GM18499 (cell line): ENCODE measurements around the gene LRRC26.

Experiments
- ATAC-seq: cut with Tn5 transposase; IDR thresholded peaks from one replicate; pipeline ENCODE4 v1.9.1; 2021; ENCODE audit warnings: moderate number of reproducible peaks; ENCODE audit not compliant: insufficient read depth, unreplicated experiment

Gene LRRC26

DNA sequence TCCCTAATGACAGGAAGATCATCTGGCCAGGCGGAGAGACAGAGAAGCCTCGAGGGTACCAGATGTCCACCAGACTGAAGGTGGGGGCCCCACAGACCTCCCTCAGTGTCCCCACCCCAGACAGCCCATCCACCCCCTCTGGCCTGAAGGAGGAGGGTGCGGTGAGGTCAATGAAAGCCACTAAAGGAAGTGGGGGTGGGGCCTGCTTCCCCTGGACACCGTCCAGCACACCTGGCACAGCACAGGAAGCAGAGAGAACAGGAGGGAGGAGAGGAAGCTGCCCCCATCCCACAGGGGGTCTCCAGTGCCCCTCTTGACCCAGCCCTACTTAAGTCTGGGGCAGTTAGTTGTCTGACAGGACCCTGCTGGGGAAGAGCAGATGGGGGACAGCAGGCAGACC lies 11.2 kb downstream of the LRRC26 start:
- no peak for ATAC-seq

DNA sequence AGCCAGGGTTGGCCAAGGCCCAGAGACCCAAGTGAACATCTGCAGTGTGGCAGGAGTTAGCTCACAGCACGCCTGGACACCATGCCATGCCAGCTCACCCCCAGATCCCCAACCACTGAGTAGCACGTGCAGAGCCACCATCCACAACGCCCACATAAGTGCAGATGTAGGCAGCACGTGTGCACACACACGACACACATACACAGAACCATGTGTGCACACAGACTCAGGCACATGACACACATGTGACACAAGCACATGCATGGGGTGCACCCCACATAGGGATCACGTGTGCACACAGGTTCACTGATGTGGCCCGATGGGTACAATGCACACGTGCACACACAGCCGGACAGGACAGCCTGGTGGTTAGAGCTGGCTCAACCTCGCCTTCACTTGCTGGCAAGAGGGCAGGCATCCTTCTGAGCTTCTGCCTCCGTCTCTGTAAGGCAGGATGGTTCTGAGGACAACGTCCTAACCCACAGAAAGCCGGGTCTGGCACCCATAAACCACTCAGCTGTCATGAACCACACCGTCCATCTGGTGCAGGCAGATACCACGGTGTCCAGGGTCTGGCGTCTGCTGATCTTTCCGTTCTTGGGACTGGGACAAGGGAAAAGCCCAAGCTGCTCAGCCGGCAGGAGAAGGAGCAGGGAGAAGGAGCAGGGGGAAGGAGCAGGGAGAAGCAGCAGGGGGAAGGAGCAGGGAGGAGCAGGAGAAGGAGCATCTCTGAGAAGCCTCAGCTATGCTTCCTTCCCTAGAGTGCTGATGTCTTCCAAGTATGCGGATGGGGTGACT lies 12.0 kb downstream of the LRRC26 start:
- no peak for ATAC-seq

DNA sequence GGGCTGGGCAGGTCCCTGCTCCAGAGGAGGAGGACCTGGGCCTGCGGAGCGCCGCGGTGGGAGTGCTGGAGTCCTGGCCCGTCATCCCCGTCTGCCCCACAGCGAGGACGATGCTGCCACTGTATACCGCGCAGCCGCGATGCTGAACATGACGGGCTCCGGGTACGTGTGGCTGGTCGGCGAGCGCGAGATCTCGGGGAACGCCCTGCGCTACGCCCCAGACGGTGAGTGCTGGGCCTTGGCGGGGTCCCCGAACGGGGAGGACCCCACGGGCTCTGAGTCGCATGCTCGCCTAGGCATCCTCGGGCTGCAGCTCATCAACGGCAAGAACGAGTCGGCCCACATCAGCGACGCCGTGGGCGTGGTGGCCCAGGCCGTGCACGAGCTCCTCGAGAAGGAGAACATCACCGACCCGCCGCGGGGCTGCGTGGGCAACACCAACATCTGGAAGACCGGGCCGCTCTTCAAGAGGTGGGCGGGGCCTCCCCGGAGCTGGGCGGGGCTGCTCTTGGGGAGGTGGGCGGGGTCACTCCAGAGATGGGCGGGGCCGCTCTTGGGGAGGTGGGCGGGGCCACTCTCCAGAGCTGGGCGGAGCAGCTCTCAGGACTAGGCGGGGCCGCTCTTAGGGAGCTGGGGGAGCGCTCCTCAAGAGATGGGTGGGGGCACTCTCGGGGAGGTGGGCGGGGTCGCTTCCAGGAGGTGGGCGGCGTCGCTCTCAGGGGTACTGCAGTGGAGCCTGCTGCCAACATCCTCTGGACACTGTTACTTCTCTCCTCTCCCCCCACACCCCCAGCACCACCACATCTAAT lies 13.1 kb downstream of the LRRC26 start:
- no peak for ATAC-seq

DNA sequence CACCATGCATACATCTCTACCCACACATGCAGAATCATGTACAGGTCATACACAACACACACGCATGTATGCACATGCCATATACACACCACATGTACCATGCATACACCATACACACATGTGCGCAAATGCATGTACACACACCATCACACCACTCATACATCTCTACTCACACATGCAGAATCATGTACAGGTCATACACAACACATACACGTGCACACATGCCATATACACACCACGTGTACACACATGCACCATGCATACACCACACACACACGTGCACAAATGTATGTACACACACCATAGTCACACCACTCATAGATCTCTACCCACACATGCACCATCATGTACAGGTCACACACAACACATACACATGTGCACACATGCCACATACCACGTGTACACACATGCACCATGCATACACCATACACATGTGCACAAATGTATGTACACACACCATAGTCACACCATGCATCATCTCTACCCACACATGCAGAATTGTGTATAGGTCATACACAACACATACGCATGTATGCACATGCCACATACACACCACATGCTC lies 16.9 kb downstream of the LRRC26 start:
- no peak for ATAC-seq

DNA sequence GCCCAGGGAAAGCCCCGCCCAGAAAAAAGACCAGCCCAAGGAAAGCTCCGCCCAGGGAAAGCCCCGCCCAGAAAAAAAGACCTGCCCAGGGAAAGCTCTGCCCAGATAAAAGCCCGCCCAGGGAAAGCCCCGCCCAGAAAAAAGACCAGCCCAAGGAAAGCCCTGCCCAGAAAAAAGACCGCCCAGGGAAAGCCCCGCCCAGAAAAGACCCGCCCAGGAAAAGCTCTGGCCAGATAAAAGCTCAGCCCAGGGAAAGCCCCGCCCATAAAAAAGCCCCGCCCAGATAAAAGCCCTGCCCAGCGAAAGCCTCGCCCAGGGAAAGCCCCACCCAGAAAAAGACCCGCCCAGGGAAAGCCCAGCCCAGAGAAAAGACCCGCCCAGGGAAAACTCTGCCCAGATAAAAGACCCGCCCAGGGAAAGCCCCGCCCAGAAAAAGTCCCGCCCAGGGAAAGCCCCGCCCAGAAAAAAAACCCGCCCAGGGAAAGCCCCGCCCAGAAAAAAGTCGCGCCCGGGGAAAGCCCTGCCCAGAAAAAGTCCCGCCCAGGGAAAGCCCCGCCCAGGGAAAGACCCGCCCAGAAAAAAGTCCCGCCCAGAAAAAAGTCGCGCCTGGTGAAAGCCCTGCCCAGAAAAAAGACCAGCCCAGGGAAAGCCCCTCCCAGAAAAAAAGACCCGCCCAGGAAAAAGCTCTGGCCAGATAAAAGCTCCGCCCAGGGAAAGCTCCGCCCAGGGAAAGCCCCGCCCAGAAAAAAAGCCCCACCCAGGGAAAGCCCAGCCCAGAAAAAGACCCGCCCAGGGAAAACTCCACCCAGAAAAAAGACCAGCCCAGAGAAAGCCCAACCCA lies 19.0 kb downstream of the LRRC26 start:
- ATAC-seq = no peak

DNA sequence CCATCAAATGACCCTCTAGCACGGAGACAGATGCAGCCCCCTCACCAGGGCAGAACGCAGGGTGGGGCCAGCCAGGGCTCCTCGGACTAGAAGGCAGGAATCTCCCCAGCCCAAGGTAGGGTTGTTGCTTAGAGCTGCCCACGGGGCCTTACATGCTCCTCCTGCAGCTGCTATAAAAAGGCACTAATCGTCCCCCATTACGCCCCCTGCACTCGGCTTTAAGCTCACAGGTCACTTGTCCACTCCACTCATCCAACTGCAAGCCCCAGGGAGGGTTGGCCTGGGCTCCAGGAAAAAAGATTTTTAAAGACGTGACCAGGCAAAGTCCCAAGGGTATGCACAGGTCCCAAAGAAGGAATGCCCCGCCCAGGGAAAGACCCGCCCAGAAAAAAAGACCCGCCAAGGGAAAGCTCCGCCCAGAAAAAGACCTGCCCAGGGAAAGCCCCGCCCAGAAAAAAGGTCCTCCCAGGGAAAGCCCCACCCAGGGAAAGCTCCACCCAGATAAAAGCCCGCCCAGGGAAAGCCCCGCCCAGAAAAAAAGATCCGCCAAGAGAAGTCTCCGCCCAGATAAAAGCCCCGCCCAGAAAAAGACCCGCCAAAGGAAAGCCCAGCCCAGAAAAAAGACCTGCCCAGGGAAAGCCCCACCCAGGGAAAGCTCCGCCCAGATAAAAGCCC lies 19.8 kb downstream of the LRRC26 start:
- no peak for ATAC-seq

DNA sequence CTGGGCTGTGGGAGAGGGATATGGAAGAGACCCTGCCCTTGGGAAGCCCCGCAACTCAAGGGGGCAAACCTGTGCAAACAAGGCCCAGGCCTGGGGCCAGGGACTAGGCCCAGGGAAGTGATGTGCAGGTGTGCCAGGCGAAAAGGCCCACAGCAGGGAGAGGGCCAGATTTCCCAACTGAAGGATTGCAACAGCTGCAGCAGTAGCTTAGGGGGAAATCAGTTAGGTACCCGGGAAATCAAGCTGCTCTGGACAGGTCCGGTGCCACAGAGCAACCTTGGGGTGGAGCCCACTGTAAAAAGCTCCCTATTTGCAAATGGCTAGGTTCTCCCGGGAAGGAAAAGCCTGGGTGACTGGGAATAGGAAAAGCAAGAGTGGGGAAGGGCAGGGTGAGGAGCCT lies 20.5 kb downstream of the LRRC26 start:
- ATAC-seq = no peak

DNA sequence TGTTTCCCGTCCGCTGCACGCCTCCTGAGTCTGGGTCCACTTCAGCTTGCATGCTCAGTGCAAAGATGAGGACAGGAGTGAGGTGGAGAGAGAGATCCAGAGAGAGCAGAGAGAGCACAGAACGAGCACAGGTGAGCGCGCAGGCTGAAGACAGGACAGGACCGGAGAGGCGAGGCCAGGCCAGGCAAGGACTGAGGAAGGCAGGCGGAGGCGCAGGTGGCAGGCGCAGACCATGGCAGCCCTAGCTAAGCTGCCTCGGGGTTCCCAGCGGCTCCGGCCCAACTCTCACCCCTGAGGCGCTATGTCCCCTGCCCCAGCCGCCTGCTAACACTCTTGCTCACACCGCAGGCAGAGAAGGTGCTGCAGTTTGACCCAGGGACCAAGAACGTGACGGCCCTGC lies 21.2 kb downstream of the LRRC26 start:
- no peak for ATAC-seq

DNA sequence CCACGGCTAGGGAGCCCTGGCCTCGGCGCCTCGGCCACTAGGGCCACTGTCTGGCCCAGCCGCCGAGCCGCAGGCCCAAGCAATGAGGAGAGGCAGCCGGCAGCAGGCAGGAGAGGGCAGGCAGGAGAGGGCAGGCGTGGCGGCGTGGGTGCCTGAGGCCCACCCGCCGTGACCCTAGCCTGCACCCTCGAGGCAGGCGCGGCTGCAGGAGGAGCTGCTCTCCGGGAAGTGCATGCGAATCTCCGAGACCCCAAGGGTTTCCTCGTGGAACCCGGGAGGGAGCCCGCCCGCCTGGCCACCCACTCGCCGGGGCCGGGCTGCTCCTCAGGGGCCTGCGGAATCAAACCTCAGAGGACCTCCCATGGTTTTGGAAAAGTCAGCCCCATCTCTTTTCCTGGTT lies 21.6 kb downstream of the LRRC26 start:
- ATAC-seq = no peak

DNA sequence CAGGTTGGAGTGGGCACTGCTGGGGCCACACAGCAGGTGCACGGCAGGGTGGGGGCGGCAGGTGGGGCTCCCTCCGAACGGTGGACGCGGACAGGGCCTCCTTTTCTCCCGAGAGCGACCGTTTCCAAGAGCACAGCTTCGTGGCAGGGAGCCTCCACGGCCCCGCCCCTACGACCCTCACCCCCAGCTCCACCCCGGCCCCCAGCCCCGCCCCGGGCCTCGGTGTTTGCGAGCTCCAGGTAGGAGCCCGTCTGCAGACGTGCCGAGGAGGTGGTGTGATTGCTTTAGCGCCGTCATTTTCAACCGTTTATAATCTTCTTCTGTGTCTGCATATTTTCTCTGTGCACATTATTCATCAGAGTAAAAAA lies 22.1 kb downstream of the LRRC26 start:
- ATAC-seq = no peak

DNA sequence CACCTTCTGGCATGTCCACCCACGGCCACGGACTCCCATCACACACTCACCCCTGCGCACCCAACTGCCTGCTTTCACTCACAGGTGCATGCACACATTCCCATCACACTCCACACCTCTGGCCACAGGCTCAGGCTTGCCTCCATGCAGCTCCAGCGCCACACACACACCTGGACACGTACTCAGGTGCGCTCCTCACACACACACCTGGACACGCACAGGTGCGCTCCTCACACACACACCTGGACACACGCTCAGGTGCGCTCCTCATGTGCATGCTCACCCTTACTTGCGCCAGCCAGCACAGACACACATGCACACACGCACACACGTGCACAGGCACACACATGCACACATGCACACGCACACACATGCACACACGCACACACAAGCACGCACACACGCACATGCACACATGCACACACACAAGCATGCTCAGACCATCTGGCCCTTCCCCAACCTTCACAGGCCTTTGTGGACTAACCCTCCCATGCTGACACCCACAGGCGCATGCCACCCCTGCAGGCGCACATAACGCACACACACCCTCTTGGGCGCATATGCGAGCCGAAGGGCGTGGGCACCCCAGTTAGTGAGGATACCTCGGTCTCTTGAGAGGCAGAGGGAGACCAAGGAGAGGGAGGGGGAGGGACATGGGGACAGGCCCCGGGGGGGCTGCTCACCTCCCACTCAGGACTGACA lies 22.6 kb downstream of the LRRC26 start:
- no peak for ATAC-seq

DNA sequence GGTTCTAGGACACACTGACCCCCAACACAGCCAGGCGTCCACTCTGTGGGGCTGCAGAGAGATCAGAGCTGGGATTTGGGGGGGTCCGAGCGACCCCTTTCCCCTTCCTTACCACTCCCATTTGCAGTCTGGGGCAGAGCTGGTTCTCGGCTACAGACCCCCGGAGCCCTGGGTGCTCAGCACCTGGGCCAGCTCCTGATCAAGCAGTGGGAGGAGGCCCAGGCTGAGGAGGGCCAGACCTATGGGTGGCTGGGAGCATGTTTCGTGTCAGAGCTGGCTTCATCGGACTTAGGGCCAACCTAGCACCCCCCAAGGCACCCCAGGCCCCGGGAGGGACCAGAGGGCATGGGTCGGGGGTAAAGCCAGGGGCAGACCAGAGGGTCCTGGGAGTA lies 23.3 kb downstream of the LRRC26 start:
- ATAC-seq = no peak

DNA sequence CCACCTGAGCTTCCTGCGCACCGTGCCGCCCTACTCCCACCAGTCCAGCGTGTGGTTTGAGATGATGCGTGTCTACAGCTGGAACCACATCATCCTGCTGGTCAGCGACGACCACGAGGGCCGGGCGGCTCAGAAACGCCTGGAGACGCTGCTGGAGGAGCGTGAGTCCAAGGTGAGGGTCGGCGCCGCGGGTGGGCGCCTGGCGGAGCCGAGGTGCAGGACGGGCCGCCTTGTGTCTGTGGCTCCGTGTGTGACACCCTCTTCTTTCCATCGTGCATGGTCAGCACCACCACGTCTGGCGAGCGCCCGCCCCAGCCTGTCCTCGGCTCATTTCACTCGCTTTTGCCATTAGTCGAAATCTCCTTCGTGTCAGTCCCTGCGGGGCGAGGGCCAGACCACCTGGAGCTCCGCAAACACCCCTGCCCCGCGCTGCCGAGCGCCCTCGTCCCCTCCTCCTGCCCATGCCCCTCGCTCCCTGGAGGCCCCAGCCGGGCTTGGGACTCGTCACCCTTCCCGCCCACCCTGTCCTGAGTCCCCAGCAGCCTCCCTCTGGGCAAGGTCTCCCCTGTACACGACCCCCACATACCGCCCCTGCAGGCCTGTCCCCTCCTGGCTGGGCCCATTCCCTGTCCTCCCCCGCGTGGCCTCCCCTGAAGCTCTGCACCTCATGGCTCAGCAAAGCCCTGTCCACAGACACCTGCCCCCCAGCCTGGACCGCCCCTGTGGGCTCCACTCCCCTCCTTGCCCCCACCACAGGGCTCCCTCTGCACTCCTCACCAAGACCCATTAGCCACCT lies 23.9 kb downstream of the LRRC26 start:
- no peak for ATAC-seq

DNA sequence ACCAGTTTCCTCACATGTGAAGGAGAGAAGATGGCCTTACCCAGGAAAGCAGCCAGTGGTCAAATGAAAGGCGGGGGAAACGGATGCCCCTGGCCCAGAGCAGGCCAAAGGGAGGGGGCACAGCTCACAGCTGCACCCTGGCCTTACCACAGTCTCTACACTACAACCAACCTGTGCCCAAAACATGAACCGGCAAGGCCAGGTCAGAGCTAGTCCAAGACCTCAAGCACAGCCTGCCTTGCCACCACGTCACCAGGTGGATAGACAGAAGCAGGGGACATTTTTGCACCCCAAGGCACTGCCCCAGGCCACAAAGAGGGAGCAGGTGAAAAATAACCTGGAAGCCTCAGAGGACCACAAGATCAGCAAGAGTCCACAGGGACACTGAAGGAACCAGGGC lies 26.4 kb downstream of the LRRC26 start:
- ATAC-seq = no peak

DNA sequence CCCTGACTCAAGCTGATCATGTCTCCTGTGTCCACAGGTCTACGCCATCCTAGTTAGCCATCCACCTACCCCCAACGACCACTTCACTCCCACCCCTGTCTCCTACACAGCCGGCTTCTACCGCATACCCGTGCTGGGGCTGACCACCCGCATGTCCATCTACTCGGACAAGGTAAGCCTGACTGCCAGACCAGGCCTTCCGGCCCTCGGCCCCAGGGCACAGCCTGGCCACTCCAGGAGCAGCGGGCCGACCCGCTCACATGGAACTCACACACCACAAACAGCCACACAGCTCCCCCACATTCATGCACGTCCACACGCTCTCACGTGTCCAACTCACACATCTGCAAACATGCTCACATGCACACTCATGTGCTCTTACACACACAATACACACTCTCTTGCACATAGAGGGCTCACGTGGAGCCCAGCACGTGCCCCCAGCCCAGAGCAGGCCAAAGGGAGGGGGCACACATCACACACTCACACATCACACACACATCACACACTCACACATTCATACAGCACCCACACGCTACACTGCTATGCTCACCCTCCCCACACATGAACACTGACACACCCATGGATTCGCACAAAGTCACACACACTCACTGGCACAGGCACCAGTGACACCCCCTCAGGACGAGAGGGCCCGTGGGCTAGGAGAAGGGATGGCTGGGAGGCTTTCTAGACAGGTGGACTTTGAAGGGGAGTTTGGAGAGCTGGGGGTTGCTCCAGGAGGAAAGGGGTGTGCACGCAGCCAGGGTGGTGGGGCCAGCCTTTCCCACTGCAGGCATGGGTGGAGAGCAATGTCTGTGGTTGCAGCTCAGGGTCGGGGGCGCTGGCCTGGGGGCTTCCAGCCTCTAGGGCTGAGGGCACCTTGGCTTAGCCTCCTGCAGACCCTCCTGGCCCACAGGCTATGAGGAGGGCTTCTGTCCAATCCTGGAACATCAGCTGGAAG lies 27.6 kb downstream of the LRRC26 start:
- ATAC-seq = no peak

DNA sequence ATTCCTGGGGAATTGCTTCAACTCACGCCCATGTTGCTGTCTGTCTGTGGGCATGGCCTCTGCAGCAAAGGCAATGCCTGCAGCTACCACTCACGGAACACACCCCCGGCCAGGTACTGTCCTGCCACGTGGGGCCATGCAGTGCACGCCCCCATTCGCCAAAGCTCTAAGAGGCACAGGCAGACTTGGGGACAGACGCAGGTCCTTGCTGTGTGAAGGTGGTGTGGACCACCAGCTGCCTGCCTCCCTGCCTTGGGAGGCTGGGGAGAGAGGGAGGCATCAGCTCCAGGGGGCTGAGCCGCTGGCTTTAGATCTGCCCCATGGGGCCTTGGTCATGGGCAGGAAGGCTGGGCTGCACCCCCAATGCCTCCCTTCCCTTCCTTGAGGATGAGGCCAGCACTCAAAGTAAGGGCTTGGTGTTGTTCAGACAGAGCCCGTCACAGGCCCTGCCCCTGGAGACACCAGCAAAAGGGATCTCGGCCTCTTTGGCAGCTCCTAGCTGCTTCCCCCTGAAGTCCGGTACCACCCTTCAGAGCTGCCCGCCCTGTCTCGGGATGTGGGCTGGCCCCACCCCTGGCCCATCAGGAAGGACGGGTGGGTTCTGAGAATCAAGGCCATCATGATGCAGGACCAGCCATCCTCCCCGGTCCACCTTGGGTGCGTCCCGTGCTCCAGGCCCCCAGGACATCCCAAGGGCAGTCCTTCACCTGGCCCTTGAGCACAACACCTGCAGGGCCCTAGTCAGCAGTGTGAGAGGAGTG lies 28.6 kb downstream of the LRRC26 start:
- no peak for ATAC-seq
